GM23248 (cell line): Measurements from ENCODE around the gene PLAC1. TPM values are rescaled to one million over a fixed set of nuclear protein-coding genes. Genes with fewer than 3 reads are reported as not detected.
A peak's percentile ranks its signal among the peaks of the same experiment; 100 is the strongest.

Experiments
- DNase-seq: peaks from one replicate; pipeline ENCODE4 v3.0.0-alpha.2; 2015
- H2AFZ ChIP-seq: fragments of 200-600 bp; sonication (generic); 2 replicates; pipeline ENCODE4 v1.6.1; 2016; ENCODE audit warnings: antibody characterized with exemption
- H3F3A ChIP-seq: fragments of 200-600 bp; sonication (generic); 2 replicates; pipeline ENCODE4 v1.6.1; 2016; ENCODE audit warnings: mild to moderate bottlenecking, antibody characterized with exemption, mixed run types; ENCODE audit not compliant: insufficient read depth
- H3K27ac ChIP-seq: fragments of 200-600 bp; sonication (generic); 2 replicates; pipeline ENCODE4 v1.5.1; 2016; ENCODE audit warnings: mild to moderate bottlenecking
- H3K27me3 ChIP-seq: fragments of 200-600 bp; sonication (generic); replicated peaks from 2 replicates; pipeline ENCODE4 v1.6.1; 2016; ENCODE audit warnings: mild to moderate bottlenecking; ENCODE audit not compliant: insufficient read depth
- H3K36me3 ChIP-seq: fragments of 200-600 bp; sonication (generic); 2 replicates; pipeline ENCODE4 v1.6.1; 2016; ENCODE audit warnings: low read depth, mild to moderate bottlenecking
- H3K4me1 ChIP-seq: fragments of 200-600 bp; sonication (generic); 2 replicates; pipeline ENCODE4 v1.6.1; 2016; ENCODE audit warnings: mild to moderate bottlenecking; ENCODE audit not compliant: insufficient read depth
- H3K4me2 ChIP-seq: fragments of 200-600 bp; sonication (generic); one replicate; pipeline ENCODE4 v1.6.1; 2016; ENCODE audit warnings: mild to moderate bottlenecking; ENCODE audit not compliant: unreplicated experiment
- H3K4me3 ChIP-seq: fragments of 200-600 bp; sonication (generic); 2 replicates; pipeline ENCODE4 v1.5.1; 2016; ENCODE audit warnings: mild to moderate bottlenecking
- H3K79me2 ChIP-seq: fragments of 200-600 bp; sonication (generic); 2 replicates; pipeline ENCODE4 v1.6.1; 2016; ENCODE audit warnings: mild to moderate bottlenecking; ENCODE audit not compliant: insufficient read depth
- H3K9ac ChIP-seq: fragments of 200-600 bp; sonication (generic); 2 replicates; pipeline ENCODE4 v1.6.1; 2016; ENCODE audit warnings: mild to moderate bottlenecking
- H3K9me2 ChIP-seq: fragments of 200-600 bp; sonication (generic); 2 replicates; pipeline ENCODE4 v1.6.1; 2016; ENCODE audit warnings: mixed run types, mild to moderate bottlenecking, moderate library complexity; ENCODE audit not compliant: insufficient read depth
- H3K9me3 ChIP-seq: fragments of 200-600 bp; sonication (generic); one replicate; pipeline ENCODE4 v1.6.1; 2017; ENCODE audit warnings: low read depth
- H4K20me1 ChIP-seq: fragments of 200-600 bp; sonication (generic); 2 replicates; pipeline ENCODE4 v1.6.0; 2016; ENCODE audit not compliant: insufficient read depth
- EZH2 ChIP-seq: fragments of 200-600 bp; sonication (generic); IDR thresholded peaks from 2 replicates; pipeline ENCODE4 v1.6.1; 2018; ENCODE audit warnings: antibody characterized with exemption, mild to moderate bottlenecking; ENCODE audit not compliant: insufficient read depth, poor library complexity, severe bottlenecking
- EZH2phosphoT487 ChIP-seq: fragments of 200-600 bp; sonication (generic); IDR thresholded peaks from 2 replicates; pipeline ENCODE4 v1.6.1; 2018; ENCODE audit warnings: antibody characterized with exemption, moderate library complexity, mild to moderate bottlenecking, low read depth; ENCODE audit not compliant: insufficient read depth
- WGBS, 2 experiments: methylation state at CpG; one replicate each; pipeline ENCODE4 v1.1.6; 2015 to 2017; ENCODE audit warnings: low lambda C conversion rate in 2 of 2, low coverage in 1 of 2; ENCODE audit errors: missing lambda C conversion rate in 2 of 2; 5-methylcytosine and 5-hydroxymethylcytosine counted together
- in situ Hi-C: fragments of 300-500 bp; cut with MboI; formaldehyde crosslinking; loops from 2 replicates; pipeline ENCODE4 v1.15.0; 2020
- polyA plus RNA-seq: library from polyadenylated mRNA; unstranded; fragments of >200 nt; fragmentation: Nextera tagmentation; extraction: Ambion mirVana; gene quantifications from 2 replicates; pipeline ENCODE4 v1.2.1, GENCODE V29; 2016
- total RNA-seq: library from RNA; depleted of rRNA; stranded (reverse); fragments of >200 nt; shearing (Covaris generic); gene quantifications from 2 replicates; pipeline ENCODE4 v1.2.3, GENCODE V29; 2014

PLAC1 gene
- total and polyA plus RNA-seq, 2 experiments from 2014 or later = not detected

DNA sequence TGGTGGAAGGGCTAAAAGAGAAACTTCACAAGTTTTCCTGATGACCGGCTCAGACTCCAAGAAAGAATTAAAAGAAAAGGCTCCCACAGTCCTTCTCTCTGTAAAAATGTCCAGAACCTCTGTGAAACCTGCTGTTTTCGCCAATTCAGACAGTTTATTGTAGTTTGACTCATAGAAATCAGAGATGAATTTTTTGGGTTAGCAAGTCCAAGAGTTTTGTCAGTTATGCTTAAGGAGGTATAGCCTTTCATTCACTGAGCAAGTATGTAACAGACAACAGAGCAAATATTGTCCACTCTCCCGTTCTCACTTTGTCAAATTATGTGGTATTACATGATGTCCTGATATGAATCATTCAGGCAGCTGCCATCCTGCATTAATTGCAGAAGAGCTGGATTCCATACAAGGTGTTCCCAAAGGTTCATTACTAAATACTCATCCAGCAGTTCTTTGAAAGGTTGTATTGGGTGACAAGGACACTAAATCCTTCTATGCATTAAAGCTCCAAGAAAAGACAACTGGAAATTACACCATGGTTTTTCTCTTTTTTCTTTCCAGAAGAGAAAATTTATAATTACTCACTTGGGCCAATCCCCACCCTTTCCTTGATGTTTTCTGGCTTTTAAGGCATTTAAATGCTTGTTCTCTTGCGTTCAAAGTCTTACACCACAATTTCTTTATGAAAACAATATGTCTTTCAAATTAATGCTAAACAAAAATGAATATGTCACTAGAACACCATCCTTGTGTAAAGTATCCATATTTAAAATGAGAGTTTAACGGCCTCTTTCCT, 30.0 kb upstream of the PLAC1 start:
- Histone ChIP-seq H3K9me3 (no peaks in the 10 kb centered on the region), H3F3A (peaks cover 21% of the 10 kb centered on the region), H3K27me3 (no peaks in the 10 kb centered on the region), H3K4me2 (peak overlapping the region; percentile 54), H3K4me3 (no peak overlapping the region; the same call in 1 of the 2 replicates), H4K20me1 (no peaks in the 10 kb centered on the region), H3K4me1 (peaks cover 30% of the 10 kb centered on the region), H3K36me3 (no peaks in the 10 kb centered on the region), H3K27ac (peak overlapping the region; percentile 63), H3K9me2 (no peaks in the 10 kb centered on the region), H3K9ac (no peak overlapping the region), H2AFZ (no peak overlapping the region), H3K79me2 (no peaks in the 10 kb centered on the region)
- DNase-seq = peak; percentile 23
- in situ Hi-C loops = no loop called here
- TF ChIP-seq EZH2phosphoT487 (no peak), EZH2 (no peak)
- WGBS, 2 experiments = 33 to 44% methylated on average over 5 of the region's 5 CpGs

GRCh38 chrX:134685668-134686067, 27.4 kb upstream of the PLAC1 start:
- TF ChIP-seq EZH2 = no peak
- TF ChIP-seq EZH2phosphoT487 = no peak
- H3K9me3 ChIP-seq = no peaks in the 10 kb centered on the region
- WGBS, 2 experiments = 81 to 90% methylated on average over 5 of the region's 5 CpGs
- peaks cover 15% of the 10 kb centered on the region for H3K4me1 ChIP-seq
- no peaks in the 10 kb centered on the region for H4K20me1 ChIP-seq
- H3K27ac ChIP-seq = no peak overlapping the region
- no peaks in the 10 kb centered on the region for H3K9me2 ChIP-seq
- no peak overlapping the region for H2AFZ ChIP-seq
- peaks cover 20% of the 10 kb centered on the region for H3F3A ChIP-seq
- in situ Hi-C loops = no loop called here
- H3K9ac ChIP-seq = no peak overlapping the region
- H3K79me2 ChIP-seq = no peaks in the 10 kb centered on the region
- no peaks in the 10 kb centered on the region for H3K27me3 ChIP-seq
- no peaks in the 10 kb centered on the region for H3K36me3 ChIP-seq
- no peak overlapping the region for H3K4me2 ChIP-seq
- no peak overlapping the region for H3K4me3 ChIP-seq
- DNase-seq = peak; percentile 24

GRCh38 chrX:134684956-134685355, 26.7 kb upstream of the PLAC1 start:
- no peaks in the 10 kb centered on the region for H3K36me3 ChIP-seq
- no peak overlapping the region for H2AFZ ChIP-seq
- peaks cover 14% of the 10 kb centered on the region for H3K4me1 ChIP-seq
- peaks cover 20% of the 10 kb centered on the region for H3F3A ChIP-seq
- H3K27ac ChIP-seq = no peak overlapping the region
- no peaks in the 10 kb centered on the region for H3K9me3 ChIP-seq
- no peak overlapping the region for H3K4me2 ChIP-seq
- H3K9ac ChIP-seq = no peak overlapping the region
- no peaks in the 10 kb centered on the region for H4K20me1 ChIP-seq
- H3K27me3 ChIP-seq = no peaks in the 10 kb centered on the region
- H3K4me3 ChIP-seq = no peak overlapping the region
- DNase-seq = no peak
- 100% methylated on average over 1 of the region's 1 CpG for WGBS, 2 experiments
- no peaks in the 10 kb centered on the region for H3K9me2 ChIP-seq
- no peaks in the 10 kb centered on the region for H3K79me2 ChIP-seq
- in situ Hi-C loops = no loop called here
- TF ChIP-seq EZH2phosphoT487 (no peak), EZH2 (no peak)

DNA sequence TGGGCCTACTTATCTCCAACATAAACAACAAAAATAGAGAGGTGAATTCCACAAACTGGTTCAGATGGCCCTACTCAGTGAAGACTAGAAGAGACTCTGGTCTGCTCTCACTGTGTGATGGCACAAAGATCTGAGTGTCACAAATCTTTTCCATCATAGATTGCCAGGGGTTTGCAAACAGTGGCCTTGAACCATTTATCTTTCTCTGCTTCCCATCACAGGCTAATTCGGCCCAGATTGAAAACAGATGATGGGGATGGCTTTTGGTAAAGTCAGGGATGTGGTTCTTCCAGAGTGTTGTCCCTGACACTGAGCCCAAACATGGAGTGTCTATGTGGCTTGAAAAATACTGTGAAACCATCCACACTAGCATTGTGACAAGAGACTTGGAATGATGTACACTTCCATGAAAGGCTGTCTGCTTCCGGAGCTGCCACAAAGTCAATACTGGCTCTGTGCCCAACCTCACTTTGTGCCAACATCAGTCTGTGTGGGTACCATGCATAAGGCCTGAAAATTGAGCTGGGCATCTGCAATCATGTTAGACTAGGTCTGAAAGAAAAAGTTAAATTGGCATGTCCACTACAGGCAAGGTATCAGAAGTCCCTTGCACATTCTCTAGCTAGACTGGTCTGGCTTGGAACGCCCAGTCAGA, 25.2 kb upstream of the PLAC1 start:
- 45 to 47% methylated on average over 3 of the region's 3 CpGs for WGBS, 2 experiments
- Histone ChIP-seq H4K20me1 (no peaks in the 10 kb centered on the region), H3F3A (peaks cover 19% of the 10 kb centered on the region), H3K4me3 (no peak overlapping the region), H3K9me3 (no peaks in the 10 kb centered on the region), H3K27me3 (no peaks in the 10 kb centered on the region), H3K4me2 (no peak overlapping the region), H3K9ac (no peak overlapping the region), H3K9me2 (no peaks in the 10 kb centered on the region), H3K27ac (no peak overlapping the region), H3K79me2 (no peaks in the 10 kb centered on the region), H3K36me3 (no peaks in the 10 kb centered on the region), H3K4me1 (peaks cover 22% of the 10 kb centered on the region), H2AFZ (no peak overlapping the region)
- in situ Hi-C loops = no loop called here
- TF ChIP-seq EZH2phosphoT487 = no peak
- no peak for TF ChIP-seq EZH2
- DNase-seq = no peak
